Kidney capillary endothelial cell (primary cell): ENCODE measurements around the gene KCMF1.
"Not testable (repeated sequence)": the region's sequence is repeated elsewhere in the genome, so short reads cannot be mapped to it uniquely, and the experiment has no call there.

Source experiments
- DNase-seq: peaks from one replicate; pipeline ENCODE4 v3.0.0-alpha.2; 2018; ENCODE audit warnings: low spot score

KCMF1 gene

GRCh38 chr2:84970868-84971509, at the start of gene KCMF1:
Gene KCMF1 (plus strand): TSS chr2:84971161. CDS start chr2:84971452, 291 bp downstream.
- peak; percentile 63 for DNase-seq

DNA sequence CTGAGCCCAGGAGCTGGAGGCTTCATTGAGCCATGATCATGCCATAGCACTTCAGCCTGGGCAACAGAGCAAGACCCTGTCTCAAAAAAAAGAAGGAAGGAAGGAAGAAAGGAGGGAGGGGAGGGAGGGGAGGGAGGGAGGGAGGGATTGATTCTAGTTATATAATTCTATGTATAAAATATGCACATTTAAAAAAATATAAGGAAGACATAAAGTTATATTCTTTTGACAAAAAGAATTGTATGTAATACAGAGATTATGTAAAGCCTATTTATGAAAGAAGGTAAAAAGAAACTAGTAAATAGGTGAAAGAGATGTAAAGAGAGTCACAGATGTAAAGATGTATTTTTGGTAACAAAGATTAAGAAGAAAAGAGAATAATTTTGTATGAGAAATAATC, 48.0 kb upstream of the KCMF1 start:
- no peak for DNase-seq

DNA sequence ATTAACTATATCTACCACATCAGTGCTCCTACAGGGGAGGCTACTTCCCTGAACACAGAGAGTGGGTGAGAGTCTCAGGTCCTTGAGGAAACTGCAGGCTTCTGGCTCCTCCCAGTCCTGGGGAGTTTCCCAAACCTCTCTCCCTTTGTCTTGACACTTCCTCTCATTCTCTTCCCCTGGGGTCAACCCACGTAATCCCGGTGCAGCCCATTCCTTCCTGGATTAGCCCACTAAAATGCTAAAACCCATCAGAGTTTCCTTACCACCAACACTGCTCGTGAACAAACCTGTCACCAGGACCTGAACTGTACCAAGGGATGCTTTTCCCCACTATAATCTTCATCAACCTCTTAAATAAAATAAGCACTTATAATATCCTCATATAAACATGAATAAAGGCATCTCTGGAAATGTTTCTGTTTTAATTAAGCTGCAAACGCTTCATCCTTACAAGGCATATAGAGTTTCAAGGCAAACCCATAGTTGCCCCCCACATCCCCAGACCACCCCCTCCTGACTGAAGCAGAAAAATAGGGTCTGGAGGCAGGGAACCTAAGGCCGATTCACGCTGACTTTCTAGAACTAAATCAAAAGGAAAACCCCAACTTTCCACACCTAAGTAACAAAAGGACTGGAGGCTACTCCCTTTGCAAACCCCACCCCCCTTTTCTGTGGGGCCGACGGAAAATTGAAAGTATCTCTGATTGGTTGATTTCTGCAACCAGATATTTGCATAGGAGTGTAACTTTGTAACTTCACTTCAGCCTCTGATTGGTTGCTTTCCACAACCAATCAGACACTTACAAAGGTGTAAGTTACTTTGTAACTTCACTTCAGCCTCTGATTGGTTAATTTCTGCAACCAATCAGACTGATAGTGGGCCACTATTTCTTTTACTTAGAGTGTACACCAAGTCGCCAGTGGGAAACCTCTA, 46.5 kb upstream of the KCMF1 start:
- peak; percentile 69 for DNase-seq

DNA sequence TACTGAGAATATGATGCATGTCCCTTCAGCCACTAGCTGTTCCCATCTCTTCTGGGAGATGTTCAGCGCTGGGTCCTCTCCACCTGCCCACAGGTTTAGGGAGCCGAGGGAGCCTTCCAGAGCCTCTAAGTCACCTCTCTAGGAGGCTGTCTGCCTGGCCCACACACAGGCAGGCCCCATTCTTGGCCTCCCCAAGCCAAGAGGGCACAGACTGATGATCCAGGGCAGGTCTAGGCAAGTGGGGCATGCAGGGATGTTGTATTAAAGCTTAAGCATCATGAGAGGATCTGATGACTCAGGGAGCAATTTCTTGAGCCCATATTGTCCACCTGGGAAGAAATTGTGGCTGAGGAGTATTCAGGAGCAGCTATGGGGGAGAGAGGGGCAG, 45.6 kb upstream of the KCMF1 start:
- DNase-seq = no peak

GRCh38 chr2:84925724-84926376, 45.1 kb upstream of the KCMF1 start:
- peak; percentile 98 for DNase-seq

- DNase-seq = no peak
Observed at GRCh38 chr2:84927275-84927627, 43.7 kb upstream of the KCMF1 start.

DNA sequence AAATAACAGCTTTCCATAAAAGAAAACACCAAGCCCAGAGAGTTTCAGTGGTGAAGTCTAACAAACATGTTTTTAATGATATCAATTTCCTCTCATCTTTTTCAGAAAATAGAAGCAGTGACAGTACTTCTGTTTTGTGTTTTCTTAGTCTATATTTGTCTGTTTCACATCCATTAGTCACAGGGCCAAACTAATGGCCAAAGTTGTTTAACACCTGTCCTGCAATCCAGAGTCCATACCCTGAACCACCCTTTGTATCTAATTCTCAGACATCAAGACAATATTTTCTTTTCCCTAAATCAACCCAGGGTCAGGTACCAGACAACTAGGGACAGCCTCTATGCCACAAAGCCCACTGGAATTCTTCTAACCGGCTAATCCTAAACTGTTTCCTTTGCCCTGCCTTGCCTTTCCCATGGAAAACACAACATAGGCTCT, 39.6 kb upstream of the KCMF1 start:
- DNase-seq = no peak

GRCh38 chr2:84938194-84938879, 32.6 kb upstream of the KCMF1 start:
- DNase-seq = no peak

DNA sequence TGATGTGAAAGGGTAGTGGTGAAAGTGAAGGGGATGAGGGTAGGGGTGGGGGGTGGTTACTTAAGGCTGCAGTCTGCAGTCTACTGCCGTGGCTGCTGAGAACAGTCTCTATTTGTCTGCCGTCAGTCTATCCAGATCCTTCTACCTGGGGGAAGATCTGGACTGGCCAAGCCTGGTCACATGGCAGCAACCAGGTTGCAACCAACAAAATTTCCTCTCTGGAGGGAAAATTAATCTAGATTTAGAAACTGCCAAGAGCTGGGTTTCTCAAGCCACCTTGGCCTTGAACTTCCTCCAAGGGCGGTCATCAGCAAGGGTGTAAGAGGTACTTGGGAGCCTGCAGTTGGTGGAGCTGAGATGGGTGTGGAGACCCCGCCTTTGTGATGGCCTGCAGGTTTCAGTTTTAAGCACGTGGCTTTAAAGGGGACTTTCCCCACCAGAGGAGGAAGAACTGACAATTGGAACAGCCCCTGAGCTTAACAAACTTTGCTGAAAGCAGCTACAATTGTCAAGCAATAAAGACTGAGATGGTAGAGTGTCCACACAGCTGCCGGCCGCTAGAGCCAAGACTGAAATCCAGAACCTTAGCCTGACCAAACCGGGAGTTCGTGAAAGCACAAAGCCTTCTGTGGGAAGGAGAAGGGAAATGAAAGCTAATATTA, 31.4 kb upstream of the KCMF1 start:
- no peak for DNase-seq

DNA sequence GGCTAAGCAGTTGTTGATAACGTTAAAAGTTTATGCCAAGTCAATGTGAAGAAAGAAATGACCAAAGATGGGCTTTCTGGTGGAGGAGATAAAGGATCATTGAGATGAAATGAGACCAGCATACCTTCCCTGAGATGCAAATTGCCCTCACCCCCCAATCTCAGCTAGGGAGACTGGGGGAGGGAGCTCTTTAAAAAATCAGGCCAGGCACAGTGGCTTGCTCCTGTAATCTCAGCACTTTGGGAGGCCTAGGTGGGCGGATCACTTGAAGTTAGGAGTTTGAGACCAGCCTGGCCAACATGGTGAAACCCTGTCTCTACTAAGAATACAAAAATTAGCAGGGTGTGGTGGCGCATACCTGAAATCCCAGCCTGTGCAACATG, 30.9 kb upstream of the KCMF1 start:
- no peak for DNase-seq

DNA sequence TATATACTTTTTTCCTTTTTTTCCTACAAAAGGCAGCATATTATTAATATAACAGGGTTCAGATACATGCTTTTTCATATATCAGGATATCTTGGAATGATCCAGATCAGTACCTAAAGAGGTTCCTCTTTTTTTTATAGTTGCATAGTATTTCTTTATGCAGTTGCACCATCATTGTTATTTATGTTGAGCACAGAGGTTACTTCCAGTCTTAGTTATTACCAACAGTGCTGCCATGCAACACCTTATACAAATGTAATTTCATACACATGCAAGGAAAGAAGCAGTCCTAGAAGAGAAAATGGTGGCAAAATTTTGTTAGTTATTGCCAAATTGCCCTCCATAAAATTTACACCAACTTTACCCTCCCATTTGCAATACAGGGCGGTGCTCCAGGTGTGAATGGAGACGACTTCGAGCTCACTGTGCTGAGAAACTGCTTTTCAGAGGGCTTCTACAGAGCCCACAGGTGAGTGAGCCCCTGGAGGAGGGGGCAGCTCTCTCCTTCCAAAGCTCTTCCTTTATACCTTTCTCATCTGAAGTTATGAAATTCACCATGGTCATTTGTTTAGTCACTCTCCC, 30.0 kb upstream of the KCMF1 start:
- DNase-seq = no peak

- no peak for DNase-seq
Observed at GRCh38 chr2:84942166-84942565, 28.8 kb upstream of the KCMF1 start.

DNA sequence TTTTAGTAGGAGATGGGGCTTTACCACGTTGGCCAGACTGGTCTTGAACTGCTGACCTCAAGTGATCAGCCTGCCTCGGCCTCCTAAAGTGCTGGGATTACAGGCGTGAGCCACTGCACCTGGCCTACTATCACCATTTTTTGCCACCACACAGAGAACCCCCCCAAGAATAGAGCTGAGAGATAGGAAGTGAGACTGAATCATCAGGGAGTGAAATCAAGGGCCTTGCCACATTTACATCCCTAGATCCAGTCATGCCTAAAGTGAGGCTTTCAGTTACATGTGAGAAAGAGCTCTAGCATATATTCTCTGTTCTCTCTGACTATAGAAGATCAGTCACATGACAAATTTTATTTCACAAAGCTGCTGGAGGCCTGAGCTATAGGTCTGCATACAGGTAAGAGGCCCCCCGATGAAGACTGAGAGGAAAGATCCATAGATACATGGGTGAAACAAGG, 28.0 kb upstream of the KCMF1 start:
- DNase-seq = peak; percentile 27

- no peak for DNase-seq
Observed at GRCh38 chr2:84944295-84944909, 26.6 kb upstream of the KCMF1 start.

- DNase-seq = not testable (repeated sequence)
Observed at GRCh38 chr2:84945838-84946203, 25.1 kb upstream of the KCMF1 start.

DNA sequence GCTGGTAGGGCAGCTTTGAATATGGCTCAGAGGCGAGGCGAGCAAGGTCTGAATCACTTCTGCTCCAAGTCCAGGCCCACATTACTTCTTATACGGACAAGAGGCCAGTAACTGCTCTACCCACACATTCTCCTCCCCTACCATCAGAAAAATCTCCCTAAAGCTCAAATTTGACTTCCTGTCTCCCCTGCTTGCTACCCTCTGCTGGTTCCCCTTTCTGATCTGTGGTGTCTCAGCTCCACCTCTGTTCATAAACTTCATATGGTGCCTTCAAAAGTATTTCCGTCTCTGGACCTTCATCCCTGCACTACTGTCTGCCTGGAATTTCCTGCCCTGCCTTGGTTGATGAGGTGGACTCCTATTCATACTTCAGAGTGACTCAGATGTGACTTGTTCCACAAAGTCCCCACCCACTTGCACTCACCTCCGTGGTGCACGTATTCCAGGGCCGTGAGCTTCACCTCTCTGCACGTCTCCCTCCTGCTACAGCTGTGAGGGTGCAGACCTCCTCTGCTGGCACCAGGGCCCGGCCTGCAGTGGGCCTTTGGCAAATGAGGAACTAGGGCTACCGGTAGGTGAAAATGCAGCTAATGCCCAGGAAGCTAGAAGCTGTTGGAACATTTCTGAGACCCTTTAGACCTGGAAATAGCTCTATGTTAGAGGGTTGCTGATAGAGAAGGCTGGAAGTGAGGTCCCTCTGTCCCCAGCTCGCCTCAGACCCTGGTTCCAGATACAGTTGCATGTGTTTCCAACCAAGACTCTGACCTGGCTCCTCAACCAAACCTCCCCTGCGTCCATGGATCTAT, 24.6 kb upstream of the KCMF1 start:
- DNase-seq = peak; percentile 93

- no peak for DNase-seq
Observed at GRCh38 chr2:84947010-84947593, 23.9 kb upstream of the KCMF1 start.

DNA sequence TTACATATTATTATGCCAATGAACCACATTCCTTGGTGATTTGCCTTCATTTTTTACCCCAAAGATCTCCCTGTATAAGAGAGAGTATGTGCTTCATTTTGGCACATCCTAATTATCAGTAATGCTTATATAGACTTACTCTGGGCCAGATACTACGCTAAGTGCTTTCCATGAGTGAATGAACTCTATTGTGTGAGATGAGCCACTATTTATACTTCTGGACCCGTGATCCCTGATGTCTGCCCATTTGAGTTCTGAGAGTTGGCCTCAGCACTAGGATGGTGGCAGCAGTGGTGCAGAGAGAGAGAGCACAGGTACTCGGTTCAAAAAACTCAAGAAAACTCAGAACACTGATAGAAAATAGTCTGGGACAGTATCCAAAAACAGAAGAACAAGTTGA, 17.4 kb upstream of the KCMF1 start:
- DNase-seq = no peak

GRCh38 chr2:84954329-84954728, 16.6 kb upstream of the KCMF1 start:
- DNase-seq = no peak
